Erythroblast (primary cell): Measurements from ENCODE around the gene TSKS.

ENCODE experiments used
- GATA1 ChIP-seq: IDR thresholded peaks from 2 replicates; pipeline ENCODE4 v1.6.1; 2011; ENCODE audit warnings: low read depth, mild to moderate bottlenecking, control low read depth, low read length, moderate library complexity
- POLR2A ChIP-seq: IDR thresholded peaks from 2 replicates; pipeline ENCODE4 v1.6.1; 2011; ENCODE audit warnings: mild to moderate bottlenecking, low read length

DNA sequence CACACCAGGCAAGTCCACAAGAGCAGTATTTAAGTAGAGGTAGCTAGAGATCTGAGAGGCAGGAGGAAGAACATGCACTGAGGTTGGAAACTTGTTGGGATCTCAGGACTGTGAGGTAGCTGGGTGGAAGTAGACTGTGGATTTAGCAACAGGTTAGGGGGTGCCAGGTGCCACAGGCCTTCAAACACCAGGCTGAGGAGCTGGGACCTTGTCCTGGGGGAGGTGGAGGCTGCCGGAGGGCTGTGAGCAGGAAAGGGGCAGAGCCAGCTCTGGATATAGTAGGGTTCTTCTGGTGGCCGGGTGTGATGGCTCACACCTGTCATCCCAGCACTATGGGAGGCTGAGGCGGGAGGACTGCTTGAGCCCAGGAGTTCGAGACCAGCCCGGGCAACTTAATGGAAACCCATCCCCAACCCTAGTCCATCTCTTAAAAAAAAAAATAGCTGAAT, 46.9 kb upstream of the TSKS start:
- TF ChIP-seq POLR2A (no peak), GATA1 (no peak)
